ENCODE data around the gene SOX3.

GRCh38 chrX:140501321-140501720 is 3.5 kb downstream of the SOX3 start:
- no peak for TF ChIP-seq CTCF (IDR thresholded peaks at IDR 0.05; ENCODE audit: low read depth, low read length)
- TF ChIP-seq EZH2phosphoT487 (IDR thresholded peaks at IDR 0.05; ENCODE audit: low read depth): no peak
